Measurements from ENCODE around the gene SMPD4. TPM values are rescaled to one million over a fixed set of nuclear protein-coding genes. Genes with fewer than 3 reads are reported as not detected.
"Not testable (repeated sequence)": the region's sequence is repeated elsewhere in the genome, so short reads cannot be mapped to it uniquely, and the experiment has no call there.

SMPD4 gene
- total RNA-seq (15.4 TPM), polyA plus RNA-seq (ENCODE audit: insufficient read depth in 1 of 8, insufficient read length in 8 of 8, low replicate concordance in 1 of 8) (10 to 100 TPM; 35.4 to 47.3 (median 37.3) TPM)
- long read RNA-seq, donor 1, full-length matches to known transcripts, result 2 of 181 reads
- long read RNA-seq, donor 1, partial matches to known transcripts, result 26 of 181 reads
- long read RNA-seq, donor 1, other reads (novel, unspliced or antisense), result 153 of 181 reads
- long read RNA-seq, donor 2, result 0 reads
- long read RNA-seq, donor 3, full-length matches to known transcripts, result 5 of 11 reads
- long read RNA-seq, donor 3, partial matches to known transcripts, result 6 of 11 reads
- long read RNA-seq, donor 3, other reads (novel, unspliced or antisense), result 0 of 11 reads
- long read RNA-seq, donor 4, partial matches to known transcripts, result 5 of 7 reads
- long read RNA-seq, donor 4, other reads (novel, unspliced or antisense), result 0 of 7 reads
- long read RNA-seq, donor 5, full-length matches to known transcripts, result 6 of 906 reads
- long read RNA-seq, donor 5, partial matches to known transcripts, result 831 of 906 reads
- long read RNA-seq, donor 5, other reads (novel, unspliced or antisense), result 69 of 906 reads
- long read RNA-seq, donor 6, full-length matches to known transcripts, result 4 of 4 reads
- long read RNA-seq, donor 6, partial matches to known transcripts, result 0 of 4 reads
- long read RNA-seq, donor 6, other reads (novel, unspliced or antisense), result 0 of 4 reads
- long read RNA-seq, donor 7, partial matches to known transcripts, result 0 of 2 reads
- long read RNA-seq, donor 7, other reads (novel, unspliced or antisense), result 0 of 2 reads
- long read RNA-seq, donor 8, full-length matches to known transcripts, result 2 of 362 reads
- long read RNA-seq, donor 8, partial matches to known transcripts, result 38 of 362 reads
- long read RNA-seq, donor 8, other reads (novel, unspliced or antisense), result 322 of 362 reads
- long read RNA-seq, donor 9, full-length matches to known transcripts, result 1 of 7 reads
- long read RNA-seq, donor 9, partial matches to known transcripts, result 6 of 7 reads
- long read RNA-seq, donor 9, other reads (novel, unspliced or antisense), result 0 of 7 reads
- long read RNA-seq, donor 10, full-length matches to known transcripts, result 3 of 9 reads
- long read RNA-seq, donor 10, partial matches to known transcripts, result 6 of 9 reads
- long read RNA-seq, donor 10, other reads (novel, unspliced or antisense), result 0 of 9 reads
- long read RNA-seq, donor 11, full-length matches to known transcripts, result 1 of 6 reads
- long read RNA-seq, donor 11, partial matches to known transcripts, result 5 of 6 reads
- long read RNA-seq, donor 11, other reads (novel, unspliced or antisense), result 0 of 6 reads

DNA sequence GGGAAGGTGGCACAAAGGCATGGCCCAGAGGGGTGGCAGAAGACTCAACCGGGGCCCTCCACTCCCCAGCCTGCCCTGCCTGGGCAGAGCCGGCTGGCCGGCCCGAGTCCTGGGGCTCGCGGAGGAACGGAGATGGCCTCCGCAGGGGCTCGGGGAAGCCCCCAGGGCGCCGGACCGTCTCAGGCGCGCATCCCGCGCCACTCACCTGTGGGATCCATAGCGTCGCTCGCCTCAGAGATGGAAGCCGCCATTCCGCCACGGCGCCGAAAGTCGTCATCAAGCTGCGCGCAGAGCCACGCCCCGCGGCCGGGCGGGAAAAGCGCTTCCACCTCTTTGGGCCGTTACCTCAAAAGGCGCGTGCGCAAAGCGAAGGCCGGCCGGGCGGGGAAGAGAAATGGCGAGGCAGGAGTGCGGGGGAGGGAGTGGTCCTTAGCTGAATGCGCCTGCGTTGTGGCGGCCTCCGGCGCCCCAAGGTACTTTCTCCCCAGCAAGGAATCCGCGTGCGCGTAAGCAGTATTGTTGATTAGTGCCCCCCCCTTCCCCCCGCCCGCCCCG, at the start of gene SMPD4:
TSS of gene SMPD4 (minus strand) at position 278 of the 555 bp plus-strand sequence. CDS start 5,010 bp downstream, outside the sequence.
- peak; percentile 99 for DNase-seq
- WGBS (ENCODE audit: insufficient coverage), result under 1% methylated on average over 40 of the region's 55 CpGs
- H3K4me1 ChIP-seq (ENCODE audit: control insufficient read depth, insufficient read depth, low read length), result peaks cover 13% of the 10 kb centered on the region
- H3K27ac ChIP-seq (ENCODE audit: low read length), result peak within 1 kb of the TSS; percentile 90
- peak within 1 kb of the TSS; percentile 89 for H3K4me3 ChIP-seq (ENCODE audit: low read length)
- H3K36me3 ChIP-seq (ENCODE audit: control insufficient read depth, insufficient read depth, low read length), result peaks cover 16% of the 10 kb centered on the region
- no peaks in the 10 kb centered on the region for H3K9me3 ChIP-seq (replicated peaks; ENCODE audit: control insufficient read depth, low read depth, low read length)
- no peaks in the 10 kb centered on the region for H3K27me3 ChIP-seq (ENCODE audit: control insufficient read depth, insufficient read depth, low read length)

GRCh38 chr2:130230907-130231306, 49.5 kb upstream of the SMPD4 start:
- WGBS (ENCODE audit: insufficient coverage), result 94% methylated on average over 8 of the region's 15 CpGs
- H3K4me1 ChIP-seq (ENCODE audit: control insufficient read depth, insufficient read depth, low read length); H3K27me3 ChIP-seq (ENCODE audit: control insufficient read depth, insufficient read depth, low read length); DNase-seq; H3K4me3 ChIP-seq (ENCODE audit: low read length); H3K9me3 ChIP-seq (replicated peaks; ENCODE audit: control insufficient read depth, low read depth, low read length); H3K27ac ChIP-seq (ENCODE audit: low read length); H3K36me3 ChIP-seq (ENCODE audit: control insufficient read depth, insufficient read depth, low read length): not testable (repeated sequence)

GRCh38 chr2:130230376-130230775, 49.0 kb upstream of the SMPD4 start:
- not testable (repeated sequence) for H3K4me1 ChIP-seq (ENCODE audit: control insufficient read depth, insufficient read depth, low read length); H3K27ac ChIP-seq (ENCODE audit: low read length); DNase-seq; H3K4me3 ChIP-seq (ENCODE audit: low read length); H3K27me3 ChIP-seq (ENCODE audit: control insufficient read depth, insufficient read depth, low read length); H3K36me3 ChIP-seq (ENCODE audit: control insufficient read depth, insufficient read depth, low read length); H3K9me3 ChIP-seq (replicated peaks; ENCODE audit: control insufficient read depth, low read depth, low read length)
- WGBS (ENCODE audit: insufficient coverage), result 95% methylated on average over 11 of the region's 18 CpGs

DNA sequence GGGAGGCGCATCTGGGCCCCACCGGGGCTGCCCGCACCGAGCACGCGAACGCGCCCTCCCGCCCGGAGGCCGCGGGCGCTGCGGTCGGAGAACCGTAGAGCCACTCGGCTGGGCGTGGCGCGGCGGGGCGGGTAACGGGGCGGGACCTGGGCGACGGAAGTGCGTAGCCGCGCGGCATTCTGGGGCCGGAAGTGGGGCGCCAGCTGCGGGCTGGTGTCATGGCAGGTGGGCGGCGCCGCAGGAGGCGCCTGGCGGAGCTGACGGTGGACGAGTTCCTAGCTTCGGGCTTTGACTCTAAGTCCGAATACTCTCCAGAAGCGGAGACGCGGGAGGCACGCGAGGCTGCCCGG, 47.7 kb upstream of the SMPD4 start:
- peak overlapping the region; percentile 21 for H3K4me3 ChIP-seq (ENCODE audit: low read length)
- H3K27ac ChIP-seq (ENCODE audit: low read length), result not testable (repeated sequence)

DNA sequence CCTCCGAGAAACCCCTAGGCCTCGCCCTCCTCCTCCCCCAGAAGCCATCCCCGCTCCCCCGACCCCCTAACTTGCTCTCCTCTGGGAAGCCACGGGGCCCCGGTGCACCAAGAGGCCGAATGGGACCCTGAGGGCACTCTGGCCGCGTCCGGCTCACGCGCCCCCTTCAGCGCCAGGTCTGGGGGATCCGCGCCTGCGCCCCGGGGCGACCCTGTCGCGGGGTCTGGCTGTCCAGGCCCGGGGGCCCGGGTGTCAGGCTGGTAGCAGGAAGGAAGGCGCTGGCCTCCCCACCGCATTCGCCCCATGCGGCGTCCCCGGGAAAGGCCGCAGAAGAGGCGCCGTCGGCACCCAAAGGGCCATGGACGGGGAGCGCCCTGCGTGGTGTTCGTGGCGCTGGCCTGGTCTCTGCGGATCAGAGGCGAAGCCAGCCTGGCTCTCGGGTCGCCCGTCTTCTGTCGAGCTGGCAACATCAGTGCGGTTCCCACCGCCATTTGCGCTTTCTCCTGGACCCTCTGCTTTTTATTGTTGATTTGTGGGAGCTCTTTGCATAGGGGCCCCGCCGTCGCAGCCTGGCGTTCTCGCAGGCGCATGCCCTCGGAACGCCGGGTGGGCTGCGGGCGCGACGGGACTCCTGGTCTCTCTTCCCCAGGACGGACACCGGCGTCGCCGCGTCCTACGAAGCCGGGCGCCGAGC, 47.2 kb upstream of the SMPD4 start:
- WGBS (ENCODE audit: insufficient coverage), result 86% methylated on average over 57 of the region's 69 CpGs

More for the DNA sequence above, 47.7 kb upstream of the SMPD4 start:
- DNase-seq; H3K27me3 ChIP-seq (ENCODE audit: control insufficient read depth, insufficient read depth, low read length); H3K9me3 ChIP-seq (replicated peaks; ENCODE audit: control insufficient read depth, low read depth, low read length); H3K4me1 ChIP-seq (ENCODE audit: control insufficient read depth, insufficient read depth, low read length); H3K36me3 ChIP-seq (ENCODE audit: control insufficient read depth, insufficient read depth, low read length): not testable (repeated sequence)
- WGBS (ENCODE audit: insufficient coverage), result 44% methylated on average over 26 of the region's 48 CpGs

DNA sequence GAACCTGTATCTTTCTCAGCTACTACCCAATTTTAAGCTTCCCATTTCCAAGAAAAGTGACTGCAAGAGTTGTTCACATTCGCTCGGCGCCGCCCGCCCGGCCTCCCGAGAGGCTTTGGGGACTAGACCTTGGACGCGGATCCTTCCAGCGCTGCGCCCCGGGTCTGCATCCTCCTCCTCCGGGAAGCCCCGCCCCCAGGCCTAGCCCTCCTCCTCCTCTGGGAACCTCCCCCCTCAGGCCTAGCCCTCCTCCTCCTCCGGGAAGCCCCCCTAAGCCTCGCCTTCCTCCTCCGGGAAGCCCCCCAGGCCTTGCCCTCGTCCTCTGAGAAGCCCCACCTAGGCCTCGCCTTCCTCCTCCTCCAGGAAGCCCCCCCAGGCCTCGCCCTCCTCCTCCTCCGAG, 46.6 kb upstream of the SMPD4 start:
- not testable (repeated sequence) for H3K36me3 ChIP-seq (ENCODE audit: control insufficient read depth, insufficient read depth, low read length); DNase-seq; H3K27ac ChIP-seq (ENCODE audit: low read length); H3K4me3 ChIP-seq (ENCODE audit: low read length); H3K9me3 ChIP-seq (replicated peaks; ENCODE audit: control insufficient read depth, low read depth, low read length); H3K27me3 ChIP-seq (ENCODE audit: control insufficient read depth, insufficient read depth, low read length); H3K4me1 ChIP-seq (ENCODE audit: control insufficient read depth, insufficient read depth, low read length)
- WGBS (ENCODE audit: insufficient coverage), result 88% methylated on average over 15 of the region's 21 CpGs

More for the DNA sequence above, 47.2 kb upstream of the SMPD4 start:
- not testable (repeated sequence) for H3K36me3 ChIP-seq (ENCODE audit: control insufficient read depth, insufficient read depth, low read length); DNase-seq; H3K4me1 ChIP-seq (ENCODE audit: control insufficient read depth, insufficient read depth, low read length); H3K4me3 ChIP-seq (ENCODE audit: low read length); H3K9me3 ChIP-seq (replicated peaks; ENCODE audit: control insufficient read depth, low read depth, low read length); H3K27ac ChIP-seq (ENCODE audit: low read length); H3K27me3 ChIP-seq (ENCODE audit: control insufficient read depth, insufficient read depth, low read length)

DNA sequence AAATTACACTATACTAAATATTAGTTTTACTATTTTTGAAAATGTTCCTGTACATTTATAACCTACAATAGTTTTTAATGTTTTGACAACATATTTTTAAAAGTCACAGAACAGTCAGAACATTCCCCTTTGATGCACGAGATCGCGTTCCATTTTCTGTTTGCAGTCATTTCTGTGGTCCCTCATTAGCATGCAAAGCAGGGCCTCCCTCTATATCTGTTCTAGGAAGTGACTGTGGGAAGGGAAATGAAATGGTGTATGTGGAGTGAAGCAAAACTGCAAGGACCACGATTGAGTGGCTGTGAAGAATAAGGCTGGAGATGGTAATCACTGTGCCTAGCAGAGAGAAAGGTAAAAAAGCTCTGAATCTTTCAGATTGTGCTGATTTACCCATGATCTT, 41.1 kb upstream of the SMPD4 start:
- no CpG with 5 or more reads among the region's 4 CpGs for WGBS (ENCODE audit: insufficient coverage)

GRCh38 chr2:130220505-130220904, 39.1 kb upstream of the SMPD4 start:
- not testable (repeated sequence) for DNase-seq; H3K4me1 ChIP-seq (ENCODE audit: control insufficient read depth, insufficient read depth, low read length); H3K27ac ChIP-seq (ENCODE audit: low read length); H3K9me3 ChIP-seq (replicated peaks; ENCODE audit: control insufficient read depth, low read depth, low read length); H3K36me3 ChIP-seq (ENCODE audit: control insufficient read depth, insufficient read depth, low read length); H3K4me3 ChIP-seq (ENCODE audit: low read length); H3K27me3 ChIP-seq (ENCODE audit: control insufficient read depth, insufficient read depth, low read length)
- no CpG with 5 or more reads among the region's 1 CpG for WGBS (ENCODE audit: insufficient coverage)

More for the DNA sequence above, 41.1 kb upstream of the SMPD4 start:
- not testable (repeated sequence) for H3K4me1 ChIP-seq (ENCODE audit: control insufficient read depth, insufficient read depth, low read length); H3K9me3 ChIP-seq (replicated peaks; ENCODE audit: control insufficient read depth, low read depth, low read length); H3K27ac ChIP-seq (ENCODE audit: low read length); H3K4me3 ChIP-seq (ENCODE audit: low read length); H3K36me3 ChIP-seq (ENCODE audit: control insufficient read depth, insufficient read depth, low read length); H3K27me3 ChIP-seq (ENCODE audit: control insufficient read depth, insufficient read depth, low read length); DNase-seq

DNA sequence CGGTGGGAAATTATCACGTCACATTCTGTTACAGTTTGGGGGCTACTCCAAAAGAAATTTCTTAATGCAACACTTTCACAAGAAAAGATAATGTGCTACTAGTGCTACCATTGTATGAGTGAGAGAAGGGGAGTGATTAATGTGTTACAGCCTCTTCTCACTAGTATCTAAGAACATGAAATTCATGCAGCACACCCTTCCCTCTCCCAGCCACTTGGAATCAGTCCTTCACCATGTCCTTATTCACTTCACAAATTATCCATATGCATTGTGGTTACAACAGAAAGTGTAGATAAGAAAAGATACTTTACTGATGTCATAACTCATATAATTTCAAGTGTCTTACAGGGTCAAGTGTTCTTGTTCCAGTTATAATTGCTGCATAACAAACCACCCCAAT, 37.7 kb upstream of the SMPD4 start:
- DNase-seq; H3K4me3 ChIP-seq (ENCODE audit: low read length); H3K27ac ChIP-seq (ENCODE audit: low read length); H3K27me3 ChIP-seq (ENCODE audit: control insufficient read depth, insufficient read depth, low read length); H3K9me3 ChIP-seq (replicated peaks; ENCODE audit: control insufficient read depth, low read depth, low read length); H3K36me3 ChIP-seq (ENCODE audit: control insufficient read depth, insufficient read depth, low read length); H3K4me1 ChIP-seq (ENCODE audit: control insufficient read depth, insufficient read depth, low read length): not testable (repeated sequence)
- no CpG with 5 or more reads among the region's 2 CpGs for WGBS (ENCODE audit: insufficient coverage)

Data from muscle of leg (tissue), 16 donors.